Ureter (tissue), 1 donor: ENCODE data around the gene LGALS8. TPM values are rescaled to one million over a fixed set of nuclear protein-coding genes. Genes with fewer than 3 reads are reported as not detected.
"Not testable (repeated sequence)": the region's sequence is repeated elsewhere in the genome, so short reads cannot be mapped to it uniquely, and the experiment has no call there.

ENCODE experiments used
- DNase-seq: peaks from one replicate; pipeline ENCODE4 v3.0.0-alpha.2; 2020; ENCODE audit warnings: low spot score
- total RNA-seq: library from RNA; stranded (reverse); gene quantifications from one replicate; pipeline ENCODE4 v1.2.4, GENCODE V29; 2023
- donor health status: DM: yes; HTN: yes; CAD: no.

The LGALS8 gene
- total RNA-seq, 1 donor from 2014 or later, result 94.2 TPM

- no peak for DNase-seq
Observed at GRCh38 chr1:236540813-236541465, 17.2 kb downstream of the LGALS8 start.

GRCh38 chr1:236541710-236542109 lies 17.9 kb downstream of the LGALS8 start:
- no peak for DNase-seq

GRCh38 chr1:236543065-236543669 lies 19.4 kb downstream of the LGALS8 start:
- DNase-seq, result no peak

GRCh38 chr1:236545621-236546169 lies 21.9 kb downstream of the LGALS8 start:
- no peak for DNase-seq

- no peak for DNase-seq
Observed at GRCh38 chr1:236548452-236548851, 24.7 kb downstream of the LGALS8 start.

- no peak for DNase-seq
Observed at GRCh38 chr1:236550961-236551851, 27.4 kb downstream of the LGALS8 start.

- no peak for DNase-seq
Observed at GRCh38 chr1:236552096-236552495, 28.3 kb downstream of the LGALS8 start.

- no peak for DNase-seq
Observed at GRCh38 chr1:236552901-236553300, 29.1 kb downstream of the LGALS8 start.

- no peak for DNase-seq
Observed at GRCh38 chr1:236553370-236553769, 29.6 kb downstream of the LGALS8 start.

GRCh38 chr1:236556606-236557005 lies 32.8 kb downstream of the LGALS8 start:
- DNase-seq, result no peak

- DNase-seq, result no peak
Observed at GRCh38 chr1:236558081-236558480, 34.3 kb downstream of the LGALS8 start.

GRCh38 chr1:236558846-236559245 lies 35.1 kb downstream of the LGALS8 start:
- no peak for DNase-seq

- no peak for DNase-seq
Observed at GRCh38 chr1:236560213-236560771, 36.5 kb downstream of the LGALS8 start.

- DNase-seq, result no peak
Observed at GRCh38 chr1:236561976-236562375, 38.2 kb downstream of the LGALS8 start.

GRCh38 chr1:236565530-236565929 lies 41.7 kb downstream of the LGALS8 start:
- DNase-seq, result no peak

- no peak for DNase-seq
Observed at GRCh38 chr1:236568285-236568894, 44.6 kb downstream of the LGALS8 start.

- DNase-seq, result no peak
Observed at GRCh38 chr1:236575523-236575922, 51.7 kb downstream of the LGALS8 start.

GRCh38 chr1:236576004-236576403 lies 52.2 kb downstream of the LGALS8 start:
- DNase-seq, result no peak

- DNase-seq, result not testable (repeated sequence)
Observed at GRCh38 chr1:236577041-236577440, 53.3 kb downstream of the LGALS8 start.

- no peak for DNase-seq
Observed at GRCh38 chr1:236578661-236579060, 54.9 kb downstream of the LGALS8 start.

GRCh38 chr1:236580404-236580803 lies 56.6 kb downstream of the LGALS8 start:
- DNase-seq, result not testable (repeated sequence)

- no peak for DNase-seq
Observed at GRCh38 chr1:236581528-236581927, 57.7 kb downstream of the LGALS8 start.
